Measurements from ENCODE around the gene TIGAR. TPM values are rescaled to one million over a fixed set of nuclear protein-coding genes. Genes with fewer than 3 reads are reported as not detected.
A peak's percentile ranks its signal among the peaks of the same experiment; 100 is the strongest.

Gene TIGAR
- 13.4 TPM in 2 replicates for total RNA-seq

- Mint-ChIP-seq H3K27me3 (no peaks in the 10 kb centered on the region), H3K36me3 (ENCODE audit: low read depth) (peaks cover 6% of the 10 kb centered on the region), H3K4me3 (peak within 1 kb of the TSS; percentile 90), H3K4me1 (peaks cover 33% of the 10 kb centered on the region), H3K27ac (peak within 1 kb of the TSS; percentile 92), H3K9me3 (no peaks in the 10 kb centered on the region)
- DNase-seq, result peak; percentile 98
- intact Hi-C loops (cut with micrococcal nuclease), result loop anchor here (1.0 to 10.0 kb wide), 4 partner anchors 48 to 328 kb away; partner anchors contain the start of genes AKAP3, CCND2, NDUFA9 and RAD51AP1
Observed at GRCh38 chr12:4320853-4321701, at the start of gene TIGAR. TIGAR (plus strand) TSS chr12:4321213; CDS start chr12:4321272, 59 bp downstream.

- H3K27ac Mint-ChIP-seq, result peak overlapping the region; percentile 98
- H3K36me3 Mint-ChIP-seq (ENCODE audit: low read depth), result peaks cover 27% of the 10 kb centered on the region
- H3K4me3 Mint-ChIP-seq, result peak overlapping the region; percentile 97
- peak; percentile 95 for DNase-seq
- peaks cover 6% of the 10 kb centered on the region for H3K27me3 Mint-ChIP-seq
- peaks cover 33% of the 10 kb centered on the region for H3K4me1 Mint-ChIP-seq
- intact Hi-C loops (cut with micrococcal nuclease), result loop anchor here (1.0 to 2.0 kb wide), 4 partner anchors 49 to 519 kb away; partner anchors contain the start of genes CRACR2A and TIGAR
- no peaks in the 10 kb centered on the region for H3K9me3 Mint-ChIP-seq
Observed at GRCh38 chr12:4271717-4272423, 49.1 kb upstream of the TIGAR start.

GRCh38 chr12:4272424-4273272, 48.4 kb upstream of the TIGAR start:
- Mint-ChIP-seq H3K4me3 (peak overlapping the region; percentile 97), H3K27me3 (peaks cover 2% of the 10 kb centered on the region), H3K27ac (peak overlapping the region; percentile 98), H3K9me3 (no peaks in the 10 kb centered on the region), H3K4me1 (peaks cover 36% of the 10 kb centered on the region), H3K36me3 (ENCODE audit: low read depth) (peaks cover 34% of the 10 kb centered on the region)
- DNase-seq, result peak; percentile 94
- intact Hi-C loops (cut with micrococcal nuclease), result loop anchor here (1.0 to 2.0 kb wide), 8 partner anchors 48 to 520 kb away; partner anchors contain the start of genes CRACR2A, PARP11 and TIGAR

- Mint-ChIP-seq H3K4me1 (peaks cover 42% of the 10 kb centered on the region), H3K27me3 (peaks cover 2% of the 10 kb centered on the region), H3K4me3 (peak overlapping the region; percentile 97), H3K27ac (peak overlapping the region; percentile 98), H3K36me3 (ENCODE audit: low read depth) (peaks cover 41% of the 10 kb centered on the region), H3K9me3 (no peaks in the 10 kb centered on the region)
- intact Hi-C loops (cut with micrococcal nuclease), result loop anchor here (1.0 to 2.0 kb wide), 6 partner anchors 48 to 520 kb away; partner anchors contain the start of genes CRACR2A, PARP11 and TIGAR
- no peak for DNase-seq
Observed at GRCh38 chr12:4273273-4273651, 47.8 kb upstream of the TIGAR start.

GRCh38 chr12:4273652-4274395, 47.2 kb upstream of the TIGAR start, which contains the start of gene CCND2:
CCND2 (plus strand) TSS chr12:4273762; CDS start chr12:4274041, 279 bp downstream.
- H3K4me3 Mint-ChIP-seq, result peak within 1 kb of the TSS; percentile 97

GRCh38 chr12:4274396-4275015, 46.5 kb upstream of the TIGAR start:
- H3K4me1 Mint-ChIP-seq, result peaks cover 46% of the 10 kb centered on the region
- peak overlapping the region; percentile 98 for H3K27ac Mint-ChIP-seq
- no peaks in the 10 kb centered on the region for H3K9me3 Mint-ChIP-seq
- H3K27me3 Mint-ChIP-seq, result no peaks in the 10 kb centered on the region
- peak overlapping the region; percentile 97 for H3K4me3 Mint-ChIP-seq
- peaks cover 52% of the 10 kb centered on the region for H3K36me3 Mint-ChIP-seq (ENCODE audit: low read depth)
- intact Hi-C loops (cut with micrococcal nuclease), result no loop called here
- peak; percentile 77 for DNase-seq

More at GRCh38 chr12:4273652-4274395, 47.2 kb upstream of the TIGAR start, which contains the start of gene CCND2:
- peak; percentile 93 for DNase-seq
- H3K9me3 Mint-ChIP-seq, result no peaks in the 10 kb centered on the region
- peaks cover 1% of the 10 kb centered on the region for H3K27me3 Mint-ChIP-seq
- H3K27ac Mint-ChIP-seq, result peak within 1 kb of the TSS; percentile 98
- intact Hi-C loops (cut with micrococcal nuclease), result loop anchor here (1.0 to 2.0 kb wide), 6 partner anchors 47 to 521 kb away; partner anchors contain the start of genes CRACR2A, PARP11 and TIGAR
- H3K36me3 Mint-ChIP-seq (ENCODE audit: low read depth), result peaks cover 45% of the 10 kb centered on the region
- H3K4me1 Mint-ChIP-seq, result peaks cover 40% of the 10 kb centered on the region

GRCh38 chr12:4275016-4275869, 45.8 kb upstream of the TIGAR start:
- Mint-ChIP-seq H3K9me3 (no peaks in the 10 kb centered on the region), H3K36me3 (ENCODE audit: low read depth) (peaks cover 58% of the 10 kb centered on the region), H3K27ac (peak overlapping the region; percentile 98), H3K4me3 (peak overlapping the region; percentile 97), H3K27me3 (no peaks in the 10 kb centered on the region), H3K4me1 (peaks cover 48% of the 10 kb centered on the region)
- intact Hi-C loops (cut with micrococcal nuclease), result no loop called here
- DNase-seq, result no peak

- Mint-ChIP-seq H3K4me3 (peak overlapping the region; percentile 97), H3K27me3 (no peaks in the 10 kb centered on the region), H3K27ac (peak overlapping the region; percentile 98), H3K36me3 (ENCODE audit: low read depth) (peaks cover 65% of the 10 kb centered on the region), H3K9me3 (no peaks in the 10 kb centered on the region), H3K4me1 (peaks cover 52% of the 10 kb centered on the region)
- intact Hi-C loops (cut with micrococcal nuclease), result no loop called here
- DNase-seq, result no peak
Observed at GRCh38 chr12:4275870-4276301, 45.1 kb upstream of the TIGAR start.

- Mint-ChIP-seq H3K4me1 (peaks cover 56% of the 10 kb centered on the region), H3K27ac (peak overlapping the region; percentile 88), H3K9me3 (no peaks in the 10 kb centered on the region), H3K36me3 (ENCODE audit: low read depth) (peaks cover 69% of the 10 kb centered on the region), H3K4me3 (peak overlapping the region; percentile 97), H3K27me3 (no peaks in the 10 kb centered on the region)
- DNase-seq, result peak; percentile 95
- intact Hi-C loops (cut with micrococcal nuclease), result loop anchor here (1.0 kb wide), 4 partner anchors 169 to 391 kb away; no protein-coding TSS in a partner anchor
Observed at GRCh38 chr12:4276524-4277204, 44.3 kb upstream of the TIGAR start.

- Mint-ChIP-seq H3K4me1 (peaks cover 59% of the 10 kb centered on the region), H3K4me3 (peak overlapping the region; percentile 97), H3K9me3 (no peaks in the 10 kb centered on the region), H3K27me3 (no peaks in the 10 kb centered on the region), H3K27ac (peak overlapping the region; percentile 88), H3K36me3 (ENCODE audit: low read depth) (peaks cover 73% of the 10 kb centered on the region)
- no peak for DNase-seq
- intact Hi-C loops (cut with micrococcal nuclease), result loop anchor here (1.0 kb wide), 4 partner anchors 170 to 392 kb away; no protein-coding TSS in a partner anchor
Observed at GRCh38 chr12:4277205-4277543, 43.8 kb upstream of the TIGAR start.

- DNase-seq, result no peak
- no peaks in the 10 kb centered on the region for H3K9me3 Mint-ChIP-seq
- H3K27me3 Mint-ChIP-seq, result no peaks in the 10 kb centered on the region
- peaks cover 62% of the 10 kb centered on the region for H3K4me1 Mint-ChIP-seq
- H3K36me3 Mint-ChIP-seq (ENCODE audit: low read depth), result peaks cover 80% of the 10 kb centered on the region
- intact Hi-C loops (cut with micrococcal nuclease), result loop anchor here (1.0 kb wide), 4 partner anchors 171 to 393 kb away; no protein-coding TSS in a partner anchor
- H3K27ac Mint-ChIP-seq, result peak overlapping the region; percentile 69
- H3K4me3 Mint-ChIP-seq, result peak overlapping the region; percentile 97
Observed at GRCh38 chr12:4277857-4278256, 43.2 kb upstream of the TIGAR start.

All from activated CD4-positive, alpha-beta T cell treated with anti-CD3 and anti-CD28 coated beads, Interleukin-2, amount 10 ng/mL, durations not matched to agents 24 days and 14 days (primary cell).